Stimulated activated CD8-positive, alpha-beta memory T cell treated with anti-CD3 and anti-CD28 coated beads, Interleukin-12 subunit alpha, Interleukin-12 subunit beta, amount 100 ng/mL, for 24 hours (primary cell): ENCODE data around the gene PCYOX1L.
A peak's percentile ranks its signal among the peaks of the same experiment; 100 is the strongest.

Source experiments
- DNase-seq: peaks from one replicate; pipeline ENCODE4 v3.0.0-alpha.2; 2020; ENCODE audit errors: extremely low read depth

Gene PCYOX1L, protein sequence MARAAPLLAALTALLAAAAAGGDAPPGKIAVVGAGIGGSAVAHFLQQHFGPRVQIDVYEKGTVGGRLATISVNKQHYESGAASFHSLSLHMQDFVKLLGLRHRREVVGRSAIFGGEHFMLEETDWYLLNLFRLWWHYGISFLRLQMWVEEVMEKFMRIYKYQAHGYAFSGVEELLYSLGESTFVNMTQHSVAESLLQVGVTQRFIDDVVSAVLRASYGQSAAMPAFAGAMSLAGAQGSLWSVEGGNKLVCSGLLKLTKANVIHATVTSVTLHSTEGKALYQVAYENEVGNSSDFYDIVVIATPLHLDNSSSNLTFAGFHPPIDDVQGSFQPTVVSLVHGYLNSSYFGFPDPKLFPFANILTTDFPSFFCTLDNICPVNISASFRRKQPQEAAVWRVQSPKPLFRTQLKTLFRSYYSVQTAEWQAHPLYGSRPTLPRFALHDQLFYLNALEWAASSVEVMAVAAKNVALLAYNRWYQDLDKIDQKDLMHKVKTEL

GRCh38 chr5:149357370-149358293 lies at the start of gene PCYOX1L:
Gene PCYOX1L, plus strand, starts transcription at chr5:149358046. Its CDS starts 23 bp downstream, at chr5:149358069.
- DNase-seq, result peak; percentile 97

GRCh38 chr5:149309354-149309753 lies 48.5 kb upstream of the PCYOX1L start:
- DNase-seq, result no peak

DNA sequence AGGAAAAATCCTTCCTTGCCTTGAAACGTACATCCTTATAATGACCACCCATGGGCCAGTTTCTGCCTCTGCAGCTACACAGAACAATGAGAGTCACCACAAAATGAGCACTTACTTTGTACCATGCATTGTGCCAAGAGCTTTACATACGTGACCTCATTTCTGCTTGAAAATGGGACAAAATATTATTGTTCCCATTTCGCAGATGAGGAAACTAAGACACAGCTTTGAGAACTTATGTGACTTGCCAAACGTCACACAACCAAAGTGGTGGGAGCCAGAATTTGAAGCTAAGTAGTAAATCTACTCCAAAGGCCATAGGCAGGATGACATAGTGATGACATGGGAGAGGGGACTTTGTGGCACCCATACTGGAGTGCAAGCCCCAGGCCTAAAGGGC lies 47.4 kb upstream of the PCYOX1L start:
- DNase-seq, result no peak

DNA sequence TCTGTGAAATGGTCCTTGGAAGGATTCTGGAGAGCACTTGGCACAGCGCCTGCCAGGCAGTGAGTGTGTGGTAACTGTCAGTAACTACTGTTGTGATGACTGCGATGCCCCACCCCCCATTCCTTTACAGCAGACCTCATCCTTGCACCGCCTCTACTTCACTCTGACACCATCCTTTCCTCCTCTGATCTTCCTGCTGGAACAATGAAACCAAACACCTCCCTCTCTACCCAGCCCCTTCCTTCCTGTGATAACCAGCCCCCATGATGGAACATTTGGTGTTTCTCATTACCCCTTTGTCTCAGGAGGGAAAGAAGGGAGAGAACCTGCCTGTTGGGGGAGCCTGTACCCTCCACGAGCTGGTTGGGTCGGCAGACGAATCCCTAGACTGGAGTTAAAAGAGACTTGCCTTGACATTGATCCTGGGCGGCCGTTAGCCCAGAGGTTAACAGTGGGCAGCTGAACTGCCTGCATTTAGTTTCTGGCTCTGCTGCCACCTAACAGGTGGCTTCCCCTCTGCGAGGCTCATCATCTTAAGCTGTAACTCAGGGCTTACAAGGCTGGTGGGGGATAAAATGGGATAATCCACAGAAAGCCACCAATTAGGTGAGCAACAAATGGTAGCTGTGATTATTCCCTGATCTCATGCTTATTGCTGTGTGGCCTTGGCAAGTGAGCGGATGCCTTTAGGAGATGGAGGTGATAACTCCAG lies 46.7 kb upstream of the PCYOX1L start:
- DNase-seq, result no peak

- no peak for DNase-seq
Observed at GRCh38 chr5:149313151-149313841, 44.5 kb upstream of the PCYOX1L start.

- no peak for DNase-seq
Observed at GRCh38 chr5:149314571-149315111, 43.2 kb upstream of the PCYOX1L start.

GRCh38 chr5:149315753-149316152 lies 42.1 kb upstream of the PCYOX1L start:
- no peak for DNase-seq

GRCh38 chr5:149317281-149318048 lies 40.4 kb upstream of the PCYOX1L start:
- no peak for DNase-seq

GRCh38 chr5:149319174-149319573 lies 38.7 kb upstream of the PCYOX1L start:
- DNase-seq, result no peak

- DNase-seq, result no peak
Observed at GRCh38 chr5:149320791-149321330, 37.0 kb upstream of the PCYOX1L start.

GRCh38 chr5:149322518-149322917 lies 35.3 kb upstream of the PCYOX1L start:
- DNase-seq, result no peak

GRCh38 chr5:149323210-149323609 lies 34.6 kb upstream of the PCYOX1L start:
- DNase-seq, result no peak

DNA sequence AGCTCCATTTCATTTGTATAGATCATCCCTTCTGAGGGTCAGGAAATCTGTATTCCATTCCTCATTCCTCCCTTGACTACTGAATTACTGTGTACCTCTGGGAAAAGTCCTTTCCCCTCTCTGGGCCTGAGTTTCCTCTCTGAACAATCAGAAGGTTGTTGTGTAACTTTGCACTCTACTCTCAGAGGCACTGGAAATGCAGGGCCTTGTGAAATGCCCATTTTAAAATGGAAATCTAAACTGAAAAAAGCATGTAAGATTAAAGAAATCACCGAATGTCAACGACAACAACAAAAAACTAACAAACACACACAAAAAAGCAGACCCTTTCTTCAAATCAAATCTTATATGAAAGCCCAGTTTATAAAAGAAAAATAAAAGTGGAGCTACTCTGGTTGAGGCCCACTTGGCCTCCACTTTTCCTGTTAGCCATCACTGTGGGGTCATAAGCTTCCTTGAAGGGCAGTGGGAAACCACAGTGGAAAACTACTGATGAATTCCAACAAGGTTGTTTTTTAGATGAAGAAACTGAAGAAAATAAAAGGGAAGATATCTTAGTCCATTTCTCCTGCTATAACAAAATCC lies 34.1 kb upstream of the PCYOX1L start:
- DNase-seq, result no peak

DNA sequence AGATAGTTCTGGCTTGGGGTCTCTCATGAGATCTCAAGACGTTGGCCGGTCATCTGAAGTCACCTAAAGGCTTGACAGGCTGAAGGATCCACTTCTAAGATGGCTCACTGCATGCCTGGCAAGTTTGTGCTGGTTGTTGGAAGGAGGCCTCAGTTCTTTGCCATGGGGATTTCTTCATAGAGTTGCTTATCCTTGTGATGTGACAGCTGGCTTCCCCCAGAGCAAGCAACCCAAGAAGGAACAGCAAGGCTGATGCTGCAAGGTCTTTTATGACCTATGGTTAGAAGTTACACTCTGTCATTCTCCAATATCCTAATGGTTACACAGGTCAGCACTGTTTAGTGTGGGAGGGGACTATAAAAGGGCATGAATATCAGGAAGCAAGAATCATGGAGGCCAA lies 33.2 kb upstream of the PCYOX1L start:
- DNase-seq, result no peak

GRCh38 chr5:149325166-149325735 lies 32.6 kb upstream of the PCYOX1L start:
- DNase-seq, result no peak

DNA sequence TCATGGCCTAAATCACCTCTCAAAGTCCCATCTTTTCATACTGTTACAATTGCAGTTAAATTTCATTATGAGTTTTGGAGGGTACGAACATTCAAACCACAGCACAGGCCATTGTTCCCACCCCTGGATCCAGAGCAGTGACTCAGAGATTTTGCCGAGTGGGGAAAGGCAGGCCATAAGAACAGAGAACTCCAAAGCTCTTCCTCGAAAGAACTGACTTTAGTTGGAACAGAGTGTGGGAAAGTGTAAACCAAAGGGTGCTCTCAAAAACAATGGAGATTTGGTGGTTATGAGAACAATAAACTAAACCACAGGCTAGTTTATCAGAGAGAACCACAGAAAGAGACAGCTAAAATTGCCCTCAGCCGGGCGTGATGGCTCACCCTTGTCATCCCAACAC lies 32.0 kb upstream of the PCYOX1L start:
- DNase-seq, result no peak

DNA sequence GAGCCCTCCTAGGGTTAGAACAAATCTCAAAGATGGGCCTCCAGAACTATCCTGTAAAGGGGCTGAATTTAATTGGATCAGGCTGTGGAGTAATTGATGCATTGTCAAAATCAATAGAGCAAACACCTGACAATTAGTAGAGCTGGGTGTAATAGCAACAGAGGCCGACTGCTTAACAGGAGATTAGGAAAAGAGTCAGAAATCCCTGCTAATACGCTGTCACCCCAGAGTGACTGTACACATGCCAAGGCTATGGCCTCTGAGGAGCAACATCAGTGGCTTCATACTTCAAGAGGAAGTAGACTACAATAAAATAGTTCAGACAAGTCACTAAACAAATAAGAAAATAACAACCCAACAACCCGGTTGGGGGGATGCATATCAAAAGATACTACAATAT lies 31.2 kb upstream of the PCYOX1L start:
- DNase-seq, result no peak

DNA sequence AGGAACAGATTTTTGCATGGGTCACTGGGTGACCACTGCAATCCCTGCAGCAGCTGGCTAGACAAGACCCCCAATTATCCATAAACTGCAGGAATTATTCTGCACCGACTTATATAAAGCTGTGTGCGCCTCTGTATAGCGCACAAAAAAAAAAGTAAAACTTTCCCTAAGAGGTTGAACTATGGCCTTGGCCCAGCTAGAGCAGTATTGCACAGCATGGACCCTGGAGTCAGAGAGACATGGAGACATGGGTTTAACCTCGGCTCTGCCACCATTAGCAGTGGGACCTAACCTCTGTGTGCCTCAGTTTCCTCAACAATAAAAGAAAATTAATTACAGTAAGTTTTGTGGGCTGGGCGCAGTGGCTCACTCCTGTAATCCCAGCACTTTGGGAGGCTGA lies 29.7 kb upstream of the PCYOX1L start:
- DNase-seq, result no peak

GRCh38 chr5:149333711-149334443 lies 24.0 kb upstream of the PCYOX1L start:
- no peak for DNase-seq
